Head of caudate nucleus (tissue), 42 donors: ENCODE measurements around the gene UNC93B1.

Source experiments
- DNase-seq, 42 donors: peaks; one replicate each; pipeline versions ENCODE4 v3.0.0 to v3.0.0-alpha.2; 2020 to 2021; ENCODE audit warnings: mixed read lengths in 7 of 42
- intact Hi-C: fragments of 100-400 bp; cut with DNase I; formaldehyde crosslinking; loops from one replicate; pipeline ENCODE4 v1.15.0; 2022

UNC93B1 gene

GRCh38 chr11:68003846-68004550 lies at the start of gene UNC93B1:
TSS of gene UNC93B1 (minus strand) at chr11:68004097. CDS start at chr11:68004043, 54 bp downstream.
- intact Hi-C loops: no loop called here
- peak; percentile 42 to 86 (median 68) for DNase-seq

DNA sequence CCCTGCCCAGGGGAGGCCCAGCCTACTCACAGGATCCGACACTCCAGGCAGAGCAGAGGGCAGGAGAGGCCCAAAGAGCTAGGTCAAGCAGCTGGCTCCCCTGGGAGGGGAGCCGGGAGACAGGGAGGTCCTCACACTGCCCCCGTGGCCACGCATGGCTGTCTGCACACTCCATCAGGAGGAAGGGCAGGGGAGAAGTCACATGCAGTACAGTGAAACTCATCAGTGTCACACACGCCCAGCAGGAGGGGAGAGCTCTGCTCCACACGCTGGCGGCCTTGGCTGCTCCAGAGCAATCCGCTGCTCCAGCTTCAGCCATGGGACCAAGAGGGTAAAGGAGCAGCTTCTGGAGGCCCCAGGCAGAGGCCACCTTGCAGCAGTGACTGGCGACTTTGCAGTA lies 49.2 kb upstream of the UNC93B1 start:
- DNase-seq: no peak
- intact Hi-C loops: no loop called here

DNA sequence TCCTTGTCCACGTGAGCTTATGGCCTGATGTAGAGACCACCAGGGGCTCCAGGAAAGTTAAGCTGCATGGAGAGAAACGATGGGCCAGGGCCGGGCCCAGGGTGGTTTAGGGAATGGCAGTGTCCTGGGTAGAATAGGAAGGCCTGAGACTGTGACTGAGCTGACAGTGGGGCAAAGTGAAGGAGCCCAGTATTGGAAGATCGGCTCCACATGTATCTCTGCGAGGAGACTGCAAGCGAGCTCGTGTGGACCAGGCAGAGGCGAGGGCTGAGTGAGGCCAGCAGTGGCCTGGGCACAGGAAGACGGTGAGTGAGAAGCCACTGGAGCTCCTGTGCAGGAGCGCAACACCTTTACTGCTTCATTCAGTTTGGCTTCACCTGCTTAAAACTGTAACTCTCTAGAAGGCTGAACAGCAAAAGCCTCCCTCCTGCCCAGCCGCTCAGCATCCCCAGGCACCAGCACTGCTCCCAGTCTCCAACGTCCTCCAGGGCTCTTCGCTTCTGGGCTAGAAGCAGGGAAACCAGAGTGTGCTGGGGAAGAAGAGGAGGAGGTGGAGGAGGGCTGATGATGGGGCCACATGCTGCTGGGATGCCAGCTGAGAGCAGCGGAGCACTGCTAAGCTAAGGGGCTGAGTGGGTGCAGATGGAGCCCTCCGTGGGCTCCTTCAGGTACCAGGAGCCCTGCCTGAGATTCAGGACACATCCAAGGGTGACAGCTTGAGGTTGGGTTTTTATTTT lies 48.4 kb upstream of the UNC93B1 start:
- DNase-seq: peak in 10 of 42 donors; percentile 43 to 78 (median 61)
- intact Hi-C loops: no loop called here

DNA sequence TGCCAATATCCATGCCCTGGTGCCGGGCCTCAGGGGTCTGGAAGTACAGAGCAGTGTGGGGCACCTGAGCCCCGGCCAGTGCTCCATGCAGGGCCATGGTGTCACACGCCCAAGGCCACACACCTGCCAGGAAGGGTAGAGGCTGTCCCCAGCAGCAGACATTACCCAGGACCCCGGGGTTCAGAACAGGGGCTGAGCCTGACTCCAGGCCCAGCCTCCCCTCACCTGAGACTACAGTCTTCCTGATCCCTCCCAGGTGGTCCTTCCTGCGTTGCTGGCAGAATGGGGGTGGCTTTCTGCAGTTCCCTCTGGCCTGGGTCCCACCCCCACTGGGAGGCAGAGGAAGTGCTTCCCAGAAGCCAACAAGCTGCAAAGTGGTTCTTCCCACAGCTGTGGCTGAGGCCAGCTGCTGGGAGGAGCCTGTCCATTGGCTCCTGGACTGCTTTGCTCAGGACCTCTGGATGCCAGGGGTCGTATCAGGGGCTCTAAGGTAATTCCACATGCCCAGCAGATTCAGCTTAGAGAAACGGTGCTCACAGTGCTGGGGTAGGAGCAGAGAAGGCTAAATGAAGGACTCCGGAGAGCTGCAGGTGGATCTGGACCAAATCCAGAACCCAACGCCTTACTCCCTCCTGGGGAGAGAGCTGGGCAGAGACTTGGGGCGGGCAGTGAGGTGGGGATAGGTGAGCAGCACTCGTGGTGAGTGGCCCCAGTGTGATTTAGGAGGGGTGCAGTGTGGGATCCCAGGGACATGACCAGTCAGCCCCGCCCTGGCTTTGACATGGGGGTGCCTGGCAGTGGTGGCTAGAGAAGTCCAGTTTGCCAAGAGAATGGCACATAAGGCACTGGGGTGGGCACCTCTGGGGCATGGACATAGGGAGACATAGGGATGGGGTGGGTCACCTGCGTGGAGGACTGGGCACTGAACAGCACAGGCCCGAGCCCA lies 47.6 kb upstream of the UNC93B1 start:
- DNase-seq: no peak
- intact Hi-C loops: no loop called here

DNA sequence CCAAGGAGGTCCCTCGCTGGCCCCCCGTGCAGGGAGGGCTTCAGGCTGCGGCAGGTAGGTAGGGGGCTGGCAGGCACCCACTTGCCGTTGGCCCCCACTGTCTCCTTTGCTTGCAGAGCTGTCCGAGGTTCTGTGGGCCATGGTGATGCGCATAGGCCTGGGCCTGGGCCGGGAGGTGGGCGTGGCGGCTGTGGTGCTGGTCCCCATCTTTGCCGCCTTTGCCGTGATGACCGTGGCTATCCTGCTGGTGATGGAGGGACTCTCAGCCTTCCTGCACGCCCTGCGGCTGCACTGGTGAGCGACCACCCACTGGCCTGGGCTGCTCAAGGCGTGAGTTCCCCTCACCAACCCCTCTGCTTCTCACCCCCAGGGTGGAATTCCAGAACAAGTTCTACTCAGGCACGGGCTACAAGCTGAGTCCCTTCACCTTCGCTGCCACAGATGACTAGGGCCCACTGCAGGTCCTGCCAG lies 46.5 kb upstream of the UNC93B1 start:
- intact Hi-C loops: no loop called here
- no peak for DNase-seq

DNA sequence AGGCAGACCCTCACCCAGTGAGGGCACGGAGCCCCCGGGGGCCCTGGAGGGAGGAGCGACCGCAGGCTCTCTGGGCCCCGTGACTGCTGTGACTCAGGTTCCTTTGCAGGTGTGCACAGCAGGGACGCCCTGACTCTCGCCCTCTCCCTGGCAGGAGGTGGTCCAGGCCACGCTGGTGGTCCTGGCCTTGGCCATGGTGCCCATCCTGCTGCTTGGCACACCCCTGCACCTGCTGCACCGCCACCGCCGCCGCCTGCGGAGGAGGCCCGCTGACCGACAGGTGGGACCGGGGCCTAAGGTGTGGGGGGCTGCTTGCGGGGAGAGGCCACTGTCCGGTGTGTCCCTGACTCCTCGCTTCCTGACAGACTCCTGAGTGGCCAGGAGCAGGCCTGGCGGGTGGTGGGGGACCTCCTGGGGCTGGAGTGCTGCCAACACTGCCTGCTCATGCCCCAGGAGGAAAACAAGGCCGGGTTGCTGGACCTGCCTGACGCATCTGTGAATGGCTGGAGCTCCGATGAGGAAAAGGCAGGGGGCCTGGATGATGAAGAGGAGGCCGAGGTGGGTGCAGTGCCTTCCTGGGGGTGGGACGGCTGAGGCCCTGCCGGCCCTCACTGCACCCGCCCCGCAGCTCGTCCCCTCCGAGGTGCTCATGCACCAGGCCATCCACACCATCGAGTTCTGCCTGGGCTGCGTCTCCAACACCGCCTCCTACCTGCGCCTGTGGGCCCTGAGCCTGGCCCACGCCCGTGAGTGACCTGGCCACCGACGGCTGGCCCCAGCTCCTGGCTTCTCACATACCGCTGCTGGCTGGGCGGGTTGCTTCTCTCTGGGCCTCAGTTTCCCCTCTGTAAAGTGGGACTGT lies 45.8 kb upstream of the UNC93B1 start:
- DNase-seq: no peak
- intact Hi-C loops: no loop called here

DNA sequence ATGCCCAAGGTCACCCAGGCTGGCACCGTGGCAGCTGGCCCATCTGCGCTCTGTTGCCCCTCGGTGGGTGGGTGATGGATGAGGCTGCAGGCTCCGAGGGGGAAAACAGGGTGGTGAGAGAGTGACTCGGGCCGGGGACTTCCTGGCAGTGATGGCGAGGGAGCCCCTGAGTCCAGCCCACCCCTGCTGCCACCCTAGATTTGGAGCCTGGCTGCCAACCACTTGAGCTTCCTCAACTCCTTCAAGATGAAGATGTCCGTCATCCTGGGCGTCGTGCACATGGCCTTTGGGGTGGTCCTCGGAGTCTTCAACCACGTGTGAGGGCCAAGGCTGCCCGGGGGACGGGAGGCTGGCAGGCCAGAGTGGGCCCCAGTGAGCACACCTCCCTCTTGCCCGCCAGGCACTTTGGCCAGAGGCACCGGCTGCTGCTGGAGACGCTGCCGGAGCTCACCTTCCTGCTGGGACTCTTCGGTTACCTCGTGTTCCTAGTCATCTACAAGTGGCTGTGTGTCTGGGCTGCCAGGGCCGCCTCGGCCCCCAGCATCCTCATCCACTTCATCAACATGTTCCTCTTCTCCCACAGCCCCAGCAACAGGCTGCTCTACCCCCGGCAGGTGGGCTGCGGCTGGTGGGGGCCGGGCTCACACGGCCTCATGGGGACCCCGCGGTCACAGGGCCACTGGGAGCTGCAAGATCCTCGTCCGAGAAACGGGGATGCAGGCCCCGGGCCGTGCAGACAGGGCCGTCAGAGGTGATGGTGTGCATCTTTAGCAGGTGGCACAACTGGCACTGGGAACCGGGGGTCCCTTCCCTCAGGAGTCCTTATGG lies 45.0 kb upstream of the UNC93B1 start:
- intact Hi-C loops: no loop called here
- DNase-seq: no peak

DNA sequence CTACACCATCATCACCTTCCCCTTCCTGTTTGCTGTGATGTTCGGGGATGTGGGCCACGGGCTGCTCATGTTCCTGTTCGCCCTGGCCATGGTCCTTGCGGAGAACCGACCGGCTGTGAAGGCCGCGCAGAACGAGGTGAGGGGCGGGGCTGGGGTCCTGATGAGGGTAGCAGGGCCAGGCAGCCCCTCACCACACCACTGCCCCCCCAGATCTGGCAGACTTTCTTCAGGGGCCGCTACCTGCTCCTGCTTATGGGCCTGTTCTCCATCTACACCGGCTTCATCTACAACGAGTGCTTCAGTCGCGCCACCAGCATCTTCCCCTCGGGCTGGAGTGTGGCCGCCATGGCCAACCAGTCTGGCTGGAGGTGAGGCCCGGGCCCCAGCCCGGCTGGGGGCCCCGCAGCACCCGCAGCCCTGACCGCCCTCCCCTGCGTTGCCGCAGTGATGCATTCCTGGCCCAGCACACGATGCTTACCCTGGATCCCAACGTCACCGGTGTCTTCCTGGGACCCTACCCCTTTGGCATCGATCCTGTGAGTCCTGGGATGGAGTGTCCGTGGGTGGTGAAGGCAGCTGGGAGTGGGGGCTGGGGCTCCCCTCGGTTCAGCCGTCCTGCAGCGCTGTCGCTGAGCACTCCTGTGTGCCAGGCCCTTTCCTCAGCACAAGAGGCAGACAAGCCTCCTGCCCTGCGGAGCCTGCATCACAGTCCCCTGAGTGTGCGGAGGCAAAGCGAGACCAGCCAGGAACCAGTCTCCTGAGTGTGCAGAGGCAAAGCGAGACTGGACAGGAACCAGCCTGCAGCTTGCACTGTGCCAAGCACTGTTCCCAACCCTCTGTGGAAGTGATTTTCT lies 43.8 kb upstream of the UNC93B1 start:
- DNase-seq: no peak
- intact Hi-C loops: no loop called here

- intact Hi-C loops: no loop called here
- DNase-seq: no peak
Observed at GRCh38 chr11:68044898-68045351, 41.0 kb upstream of the UNC93B1 start.

- DNase-seq: no peak
- intact Hi-C loops: no loop called here
Observed at GRCh38 chr11:68044145-68044813, 40.4 kb upstream of the UNC93B1 start.

DNA sequence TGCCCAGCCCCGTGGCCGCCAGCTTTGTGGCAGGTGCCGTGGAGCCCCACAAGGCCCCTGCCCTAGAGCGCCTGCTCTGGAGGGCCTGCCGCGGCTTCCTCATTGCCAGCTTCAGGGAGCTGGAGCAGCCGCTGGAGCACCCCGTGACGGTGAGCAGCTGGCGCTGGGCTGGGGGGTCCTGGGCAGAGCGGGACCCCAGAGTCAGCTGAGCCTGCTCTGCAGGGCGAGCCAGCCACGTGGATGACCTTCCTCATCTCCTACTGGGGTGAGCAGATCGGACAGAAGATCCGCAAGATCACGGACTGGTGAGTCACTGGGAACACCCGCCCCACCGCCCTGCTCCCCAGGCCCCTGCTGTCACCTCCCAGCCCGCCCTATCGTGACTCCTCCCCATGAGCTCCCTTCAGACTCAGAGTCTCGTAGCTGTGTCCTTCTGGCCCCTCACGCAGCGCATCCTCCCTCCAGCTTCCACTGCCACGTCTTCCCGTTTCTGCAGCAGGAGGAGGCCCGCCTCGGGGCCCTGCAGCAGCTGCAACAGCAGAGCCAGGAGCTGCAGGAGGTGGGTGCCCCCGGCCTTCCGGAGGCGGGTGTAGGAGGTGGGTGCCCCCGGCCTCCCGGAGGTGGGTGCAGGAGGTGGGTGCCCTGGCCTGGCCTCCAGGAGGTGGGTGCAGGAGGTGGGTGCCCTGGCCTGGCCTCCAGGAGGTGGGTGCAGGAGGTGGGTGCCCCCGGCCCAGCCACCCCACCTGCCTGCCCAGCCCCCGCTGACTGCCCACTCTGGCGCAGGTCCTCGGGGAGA lies 39.6 kb upstream of the UNC93B1 start:
- intact Hi-C loops: no loop called here
- DNase-seq: peak in 1 of 42 donors; percentile 25

DNA sequence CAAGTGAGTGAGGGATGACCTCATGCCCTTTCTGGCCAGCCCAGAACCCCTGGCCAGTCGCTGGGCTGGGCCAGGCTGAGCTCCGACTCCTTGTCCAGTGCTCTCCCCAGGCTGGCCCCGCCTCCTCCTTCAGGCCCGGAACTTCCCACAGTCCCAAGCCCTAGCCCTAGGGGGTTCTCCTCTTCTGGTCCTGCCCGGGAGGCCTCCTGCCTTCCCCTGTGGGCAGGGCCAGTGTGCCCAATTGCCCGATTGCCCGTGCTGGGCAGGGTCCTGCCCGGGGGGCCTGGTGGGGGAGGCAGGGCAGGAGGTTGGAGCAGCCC lies 39.1 kb upstream of the UNC93B1 start:
- intact Hi-C loops: no loop called here
- DNase-seq: no peak

GRCh38 chr11:68042219-68043028 lies 38.5 kb upstream of the UNC93B1 start:
- DNase-seq: no peak
- intact Hi-C loops: no loop called here

DNA sequence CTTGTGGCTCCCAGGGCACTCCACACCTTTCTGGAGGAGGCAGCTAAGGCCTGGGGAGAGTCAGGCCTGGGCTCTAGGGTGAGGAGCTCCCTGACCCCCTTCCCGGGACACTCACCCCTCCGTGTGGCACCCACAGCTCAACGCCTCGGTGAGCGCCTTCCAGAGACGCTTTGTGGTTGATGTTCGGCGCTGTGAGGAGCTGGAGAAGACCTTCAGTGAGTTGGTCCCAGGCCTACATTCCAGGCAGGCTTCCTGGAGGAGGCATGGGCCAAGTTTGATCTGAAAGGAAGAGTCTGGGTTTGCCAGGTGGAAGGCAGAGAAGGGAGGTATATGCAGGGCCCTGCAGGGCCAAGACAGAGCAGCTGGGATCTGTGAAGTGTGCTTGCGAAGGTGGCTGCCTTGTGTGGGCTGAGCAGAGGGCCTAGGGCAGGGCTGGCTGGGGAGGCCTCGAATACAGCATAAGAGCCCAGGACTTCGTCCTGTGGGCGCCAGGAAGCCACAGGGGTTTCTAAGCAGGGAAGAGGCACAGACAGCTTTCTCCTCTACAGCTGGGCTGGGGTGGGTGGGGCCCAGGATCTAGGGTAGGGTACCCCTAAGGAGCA lies 37.8 kb upstream of the UNC93B1 start:
- no peak for DNase-seq
- intact Hi-C loops: no loop called here
